Measurements from ENCODE around the gene FYCO1.

DNA sequence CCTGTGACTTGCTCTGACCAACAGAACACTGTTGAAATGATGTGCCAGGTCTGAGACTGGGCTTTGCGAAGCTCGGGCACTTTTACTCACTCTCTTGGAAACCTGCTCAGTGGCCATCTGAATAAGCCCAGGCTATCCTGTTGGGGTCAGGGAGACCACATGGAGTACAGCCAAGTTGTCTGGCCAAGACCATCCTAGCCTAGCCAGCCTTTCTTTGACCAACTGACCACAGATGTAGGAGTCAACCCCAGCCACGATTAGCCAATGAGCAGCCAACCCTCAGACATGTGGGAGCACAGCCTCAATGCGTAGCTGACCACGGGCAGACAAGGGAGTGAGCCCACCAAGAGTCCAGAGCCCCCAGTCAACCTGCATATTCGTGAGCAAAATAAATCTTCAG lies 83.2 kb downstream of the FYCO1 start:
- TF ChIP-seq CTCF (IDR thresholded peaks at IDR 0.05) (no peak), POLR2A (IDR thresholded peaks at IDR 0.05) (no peak)

Data from thyroid gland (tissue), 4 donors.